ENCODE measurements around the gene RASA3.

- TF ChIP-seq CTCF (IDR thresholded peaks at IDR 0.05 in 2 of 3, conservative IDR thresholded peaks at IDR 0.05 in 1 of 3; ENCODE audit: control insufficient read depth in 2 of 3, extremely low read depth in 1 of 3, insufficient read depth in 1 of 3, low read depth in 3 of 3, low read length in 3 of 3), result no peak
- no peak for TF ChIP-seq EZH2 (IDR thresholded peaks at IDR 0.05; ENCODE audit: borderline replicate concordance, control insufficient read depth, low read depth, low read length)
- TF ChIP-seq IRF3 (IDR thresholded peaks at IDR 0.05), result no peak
- no peak for TF ChIP-seq RFX5 (IDR thresholded peaks at IDR 0.05; ENCODE audit: low read depth, low read length)
- no peak; the same call in 1 of the 2 replicates for TF ChIP-seq POLR2A (IDR thresholded peaks at IDR 0.05; ENCODE audit: low read depth, low read length)
- no peak for TF ChIP-seq ETV6 (conservative IDR thresholded peaks at IDR 0.05 in 1 of 2, IDR thresholded peaks at IDR 0.05 in 1 of 2; ENCODE audit: borderline replicate concordance in 1 of 2, low read depth in 1 of 2)
- TF ChIP-seq SRF (IDR thresholded peaks at IDR 0.05; ENCODE audit: low read depth in 2 of 2, low read length in 2 of 2), result no peak
- no peak for TF ChIP-seq GATAD2B (conservative IDR thresholded peaks at IDR 0.05; ENCODE audit: low read depth)
- no peak for TF ChIP-seq NRF1 (conservative IDR thresholded peaks at IDR 0.05; ENCODE audit: low read depth, low read length)
- no peak for TF ChIP-seq FOXM1 (IDR thresholded peaks at IDR 0.05; ENCODE audit: low read depth, low read length)
- no peak for TF ChIP-seq ZNF592 (IDR thresholded peaks at IDR 0.05)
Observed at GRCh38 chr13:114019367-114019766, 113.1 kb downstream of the RASA3 start.

Measured in GM12878 (cell line).